Cardiac fibroblast (primary cell): ENCODE results near the gene OAF.
A peak's percentile ranks its signal among the peaks of the same experiment; 100 is the strongest.

Source experiments
- DNase-seq, 2 donors: peaks; one replicate each; pipeline versions ENCODE4 v3.0.0 to v3.0.0-alpha.2; 2010; ENCODE audit warnings: low read depth in 2 of 2
- H3K4me3 ChIP-seq, 2 donors: replicated peaks in 1 of 2; 1 replicate in 1 of 2; 2 replicates in 1 of 2; pipeline ENCODE4 v1.5.1; 2011; ENCODE audit warnings: low read depth in 2 of 2, low read length in 2 of 2, mild to moderate bottlenecking in 2 of 2, moderate library complexity in 1 of 2
- CTCF ChIP-seq: IDR thresholded peaks from one replicate; pipeline ENCODE4 v1.5.1; 2011; ENCODE audit warnings: low read depth, mild to moderate bottlenecking, low read length, inconsistent platforms

OAF gene

GRCh38 chr11:120240866-120241265 lies 30.0 kb downstream of the OAF start:
- no peak overlapping the region for H3K4me3 ChIP-seq
- TF ChIP-seq CTCF, result no peak
- no peak for DNase-seq

GRCh38 chr11:120241277-120241676 lies 30.4 kb downstream of the OAF start:
- no peak for TF ChIP-seq CTCF
- DNase-seq, result no peak
- H3K4me3 ChIP-seq, result no peak overlapping the region

GRCh38 chr11:120243221-120243620 lies 32.4 kb downstream of the OAF start:
- H3K4me3 ChIP-seq, result no peak overlapping the region
- no peak for TF ChIP-seq CTCF
- DNase-seq, result no peak

GRCh38 chr11:120244476-120245365 lies 33.9 kb downstream of the OAF start:
- no peak for TF ChIP-seq CTCF
- no peak overlapping the region for H3K4me3 ChIP-seq
- peak; percentile 24 to 37 for DNase-seq

- DNase-seq, result no peak
- TF ChIP-seq CTCF, result no peak
These were observed 34.6 kb downstream of the OAF start for GRCh38 chr11:120245434-120245833.

GRCh38 chr11:120248551-120249278 lies 37.9 kb downstream of the OAF start:
- TF ChIP-seq CTCF, result no peak
- no peak overlapping the region for H3K4me3 ChIP-seq
- DNase-seq, result peak in 1 of 2 donors; percentile 49

More at GRCh38 chr11:120245434-120245833, 34.6 kb downstream of the OAF start:
- no peak overlapping the region for H3K4me3 ChIP-seq
